ENCODE data around the gene IGFL4.

- TF ChIP-seq POLR2AphosphoS5 (IDR thresholded peaks at IDR 0.05; ENCODE audit: borderline replicate concordance, low read depth, low read length) (no peak), FOXP2 (optimal IDR thresholded peaks at IDR 0.05; ENCODE audit: control extremely low read depth, extremely low read length, insufficient read depth) (no peak)
Measured at GRCh38 chr19:46082728-46083050, 41.9 kb upstream of the IGFL4 start.
